ENCODE data around the gene PLCL2. TPM values are rescaled to one million over a fixed set of nuclear protein-coding genes. Genes with fewer than 3 reads are reported as not detected.

The PLCL2 gene
- total RNA-seq, 2 donors from 2014 or later = 13.7 to 25.7 TPM

- DNase-seq (peak in 3 of 4 donors; percentile 27 to 62 (median 35)), ATAC-seq (no peak)
- WGBS, 2 donors = 49 to 55% methylated on average over 7 of the region's 7 CpGs
Observed at GRCh38 chr3:16898595-16899395, 14.0 kb downstream of the PLCL2 start.

DNA sequence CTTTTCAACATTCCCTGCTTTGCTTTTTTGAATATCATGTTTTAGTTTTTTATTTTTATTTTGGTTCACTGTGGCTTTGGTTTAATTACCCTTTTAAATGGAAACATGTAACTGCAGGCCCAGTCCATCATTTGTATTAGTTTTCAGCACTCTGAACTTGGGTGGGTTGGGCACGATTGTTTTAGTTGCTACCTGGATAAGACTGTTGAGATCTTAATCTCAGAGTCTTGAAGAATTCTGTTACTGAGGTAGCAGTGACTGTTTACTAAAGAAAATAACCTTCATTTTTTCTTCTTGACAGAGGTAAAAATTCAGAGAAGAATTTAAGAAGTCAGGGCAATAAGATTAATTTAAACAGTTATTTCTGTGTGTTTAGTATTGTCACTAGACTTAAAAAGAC lies 15.2 kb downstream of the PLCL2 start:
- 28 to 38% methylated on average over 1 of the region's 1 CpG for WGBS, 2 donors
- TF ChIP-seq CTCF (IDR thresholded peaks at IDR 0.05) (no peak), POLR2A (IDR thresholded peaks at IDR 0.05) (no peak)
- peaks cover 78% of the 10 kb centered on the region for H3K4me1 ChIP-seq
- H3K27ac ChIP-seq = no peak overlapping the region
- no peaks in the 10 kb centered on the region for H3K27me3 ChIP-seq
- H3K36me3 ChIP-seq (replicated peaks in 1 of 2; ENCODE audit: insufficient read depth in 1 of 2, low read depth in 2 of 2) = no peaks in the 10 kb centered on the region
- intact Hi-C loops (cut with DNase I) = no loop called here
- ATAC-seq (no peak), DNase-seq (no peak)
- H3K9me3 ChIP-seq = no peaks in the 10 kb centered on the region
- no peak overlapping the region for H3K4me3 ChIP-seq

More at GRCh38 chr3:16898595-16899395, 14.0 kb downstream of the PLCL2 start:
- no peaks in the 10 kb centered on the region for H3K36me3 ChIP-seq (replicated peaks in 1 of 2; ENCODE audit: insufficient read depth in 1 of 2, low read depth in 2 of 2)
- peak overlapping the region in 3 of 4 donors; percentile 50 to 65 (median 64) for H3K27ac ChIP-seq
- intact Hi-C loops (cut with DNase I) = no loop called here
- no peaks in the 10 kb centered on the region for H3K27me3 ChIP-seq
- no peak overlapping the region for H3K4me3 ChIP-seq
- no peaks in the 10 kb centered on the region for H3K9me3 ChIP-seq
- peaks cover 67% of the 10 kb centered on the region for H3K4me1 ChIP-seq
- TF ChIP-seq POLR2A (IDR thresholded peaks at IDR 0.05) (no peak), CTCF (IDR thresholded peaks at IDR 0.05) (no peak)

- DNase-seq = no peak
- TF ChIP-seq CTCF (IDR thresholded peaks at IDR 0.05) (no peak), POLR2A (IDR thresholded peaks at IDR 0.05) (no peak)
- H3K27me3 ChIP-seq = no peaks in the 10 kb centered on the region
- 32 to 35% methylated on average over 3 to 4 of the region's 4 CpGs for WGBS, 2 donors
- no peaks in the 10 kb centered on the region for H3K9me3 ChIP-seq
- no peak overlapping the region for H3K4me3 ChIP-seq
- H3K36me3 ChIP-seq (replicated peaks in 1 of 2; ENCODE audit: insufficient read depth in 1 of 2, low read depth in 2 of 2) = no peaks in the 10 kb centered on the region
- no peak for ATAC-seq
- H3K27ac ChIP-seq = peak overlapping the region in 1 of 4 donors; percentile 9
- intact Hi-C loops (cut with DNase I) = no loop called here
- H3K4me1 ChIP-seq = peaks cover 78% of the 10 kb centered on the region
Observed at GRCh38 chr3:16900779-16901440, 16.2 kb downstream of the PLCL2 start.

DNA sequence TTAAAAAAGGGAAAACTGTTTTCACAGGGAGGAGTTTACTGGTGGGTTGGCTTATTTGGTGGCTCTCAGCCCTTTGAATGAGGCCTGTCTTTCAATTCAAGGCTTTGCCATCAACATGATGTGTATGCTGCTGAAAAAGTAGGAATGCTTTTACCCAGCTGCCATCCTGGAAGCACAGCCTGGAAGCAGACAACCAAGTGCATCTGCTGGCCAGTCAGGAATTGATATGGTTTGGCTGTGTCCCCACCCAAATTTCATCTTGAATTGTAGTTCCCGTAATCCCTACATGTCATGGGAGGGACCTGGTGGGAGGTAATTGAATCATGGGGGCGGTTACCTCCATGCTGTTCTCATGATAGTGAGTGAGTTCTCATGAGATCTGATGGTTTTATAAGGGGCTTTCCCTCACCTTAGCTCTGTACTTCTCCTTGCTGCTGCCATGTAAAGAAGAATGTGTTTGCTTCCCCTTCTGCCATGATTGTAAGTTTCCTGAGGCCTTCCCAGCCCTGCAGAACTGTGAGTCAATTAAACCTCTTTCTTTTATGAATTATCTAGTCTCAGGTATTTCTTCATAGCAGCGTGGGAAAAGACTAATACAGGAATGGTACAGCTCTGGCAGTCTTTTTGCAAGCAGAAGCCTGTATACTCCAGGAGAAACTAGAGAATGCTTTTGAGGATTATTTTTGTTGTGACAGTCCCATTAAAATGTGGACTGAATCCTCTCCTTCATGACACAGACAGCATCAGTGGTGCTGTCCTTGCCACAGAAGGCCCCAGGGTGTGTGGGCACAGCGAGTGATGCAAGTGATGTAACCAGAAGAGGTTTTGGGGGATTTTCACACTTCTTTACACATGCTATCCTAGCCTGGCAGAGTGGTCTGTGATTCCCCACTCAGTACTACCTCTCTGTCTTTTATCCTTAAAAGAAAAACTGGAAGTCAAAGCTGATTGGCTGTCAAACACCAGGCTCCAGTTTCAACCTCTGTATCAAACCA lies 20.0 kb downstream of the PLCL2 start:
- WGBS, 2 donors = 93 to 100% methylated on average over 2 to 4 of the region's 4 CpGs
- intact Hi-C loops (cut with DNase I) = no loop called here
- H3K4me1 ChIP-seq = peaks cover 65% of the 10 kb centered on the region
- H3K27ac ChIP-seq = no peak overlapping the region
- no peak overlapping the region for H3K4me3 ChIP-seq
- ATAC-seq (no peak), DNase-seq (no peak)
- H3K9me3 ChIP-seq = no peaks in the 10 kb centered on the region
- H3K27me3 ChIP-seq = no peaks in the 10 kb centered on the region
- TF ChIP-seq POLR2A (IDR thresholded peaks at IDR 0.05) (no peak), CTCF (IDR thresholded peaks at IDR 0.05) (no peak)
- no peaks in the 10 kb centered on the region for H3K36me3 ChIP-seq (replicated peaks in 1 of 2; ENCODE audit: insufficient read depth in 1 of 2, low read depth in 2 of 2)

Data from body of pancreas (tissue), 4 donors.